Upper lobe of left lung (tissue), 6 donors: ENCODE measurements around the gene PRKACA. TPM values are rescaled to one million over a fixed set of nuclear protein-coding genes. Genes with fewer than 3 reads are reported as not detected.
A peak's percentile ranks its signal among the peaks of the same experiment; 100 is the strongest.

Experiments used
- ATAC-seq, 2 donors: fragments of 200-7000 bp; cut with Tn5 transposase; one replicate each; pipeline ENCODE4 v1.9.1; 2022; ENCODE audit warnings: mild to moderate bottlenecking in 2 of 2, moderate library complexity in 2 of 2; ENCODE audit not compliant: low FRiP score in 2 of 2
- DNase-seq, 2 donors: peaks; one replicate each; pipeline ENCODE4 v3.0.0-alpha.2; 2019 to 2020
- H3K27ac ChIP-seq, 4 donors: fragments of 200-600 bp; sonication (generic); one replicate each; pipeline ENCODE4 v1.5.1; 2016 to 2019
- H3K27me3 ChIP-seq, 4 donors: fragments of 200-600 bp; sonication (generic); one replicate each; pipeline ENCODE4 v1.5.1; 2017 to 2019
- H3K36me3 ChIP-seq, 4 donors: fragments of 200-600 bp; sonication (generic); one replicate each; pipeline ENCODE4 v1.5.1; 2016 to 2019
- H3K4me1 ChIP-seq, 4 donors: fragments of 200-600 bp; sonication (generic); one replicate each; pipeline ENCODE4 v1.5.1; 2018 to 2019
- H3K4me3 ChIP-seq, 4 donors: fragments of 200-600 bp; sonication (generic); one replicate each; pipeline ENCODE4 v1.5.1; 2017 to 2019; ENCODE audit warnings: mild to moderate bottlenecking in 2 of 4, moderate library complexity in 1 of 4
- H3K9me3 ChIP-seq, 4 donors: fragments of 200-600 bp; sonication (generic); one replicate each; pipeline ENCODE4 v1.5.1; 2018 to 2019
- CTCF ChIP-seq, 6 experiments: fragments of 450-650 bp in 4 of 6; fragments of 200-600 bp in 2 of 6; sonication (generic) in 2 of 6; IDR thresholded peaks; one replicate each; pipeline ENCODE4 v1.5.1; 2016 to 2019; ENCODE audit warnings: antibody characterized with exemption in 6 of 6
- EP300 ChIP-seq, 4 donors: sonication (generic); formaldehyde crosslinking; IDR thresholded peaks; one replicate each; pipeline ENCODE4 v1.5.1; 2017; ENCODE audit warnings: antibody characterized with exemption in 4 of 4, control low read depth in 2 of 4
- POLR2A ChIP-seq, 4 donors: fragments of 450-650 bp; IDR thresholded peaks; one replicate each; pipeline ENCODE4 v1.5.1; 2016 to 2017; ENCODE audit warnings: antibody characterized with exemption in 4 of 4, mild to moderate bottlenecking in 2 of 4
- POLR2AphosphoS5 ChIP-seq, 2 donors: sonication (generic); formaldehyde crosslinking; IDR thresholded peaks; one replicate each; pipeline ENCODE4 v1.5.1; 2017; ENCODE audit warnings: antibody characterized with exemption in 2 of 2
- WGBS, 2 donors: methylation state at CpG; one replicate each; pipeline ENCODE4 v1.1.5; 2017 to 2018; 5-methylcytosine and 5-hydroxymethylcytosine counted together
- total RNA-seq, 6 donors: library from RNA; depleted of rRNA in 4 of 6; stranded (reverse); fragments of >200 nt in 4 of 6; gene quantifications; one replicate each; pipeline versions ENCODE4 v1.1.0 to v1.2.1, GENCODE V29; 2016 to 2021
- donor health status: DM: no; HTN: no; CAD: no; lungs with moderate emphysema.
- donor health status: DM: no; HTN: yes; CAD: no; lungs with severe emphysema.

The PRKACA gene
- total RNA-seq, 6 donors from 2014 or later: 24.1 to 107 (median 51.7) TPM

- DNase-seq (no peak), ATAC-seq (no peak)
- no peak for TF ChIP-seq POLR2AphosphoS5 (IDR thresholded peaks at IDR 0.05)
- TF ChIP-seq EP300 (IDR thresholded peaks at IDR 0.05): no peak
- no peak for TF ChIP-seq POLR2A (IDR thresholded peaks at IDR 0.05)
- TF ChIP-seq CTCF (IDR thresholded peaks at IDR 0.05): no peak
- Histone ChIP-seq H3K9me3 (no peaks in the 10 kb centered on the region), H3K4me1 (peaks cover 17 to 22% (median 21%) of the 10 kb centered on the region in 4 donors), H3K4me3 (no peak overlapping the region), H3K27me3 (no peaks in the 10 kb centered on the region), H3K36me3 (no peaks in the 10 kb centered on the region), H3K27ac (no peak overlapping the region)
- 92 to 99% methylated on average over 6 of the region's 6 CpGs for WGBS, 2 donors
Observed at GRCh38 chr19:14122924-14123323, 5.4 kb upstream of the PRKACA start.

- TF ChIP-seq EP300 (IDR thresholded peaks at IDR 0.05) (no peak), POLR2AphosphoS5 (IDR thresholded peaks at IDR 0.05) (no peak), POLR2A (IDR thresholded peaks at IDR 0.05) (no peak), CTCF (IDR thresholded peaks at IDR 0.05) (no peak)
- Histone ChIP-seq H3K4me1 (peaks cover 31 to 37% (median 34%) of the 10 kb centered on the region in 4 donors), H3K9me3 (no peaks in the 10 kb centered on the region), H3K36me3 (no peaks in the 10 kb centered on the region), H3K4me3 (no peak overlapping the region), H3K27me3 (no peaks in the 10 kb centered on the region), H3K27ac (peak overlapping the region in 3 of 4 donors; percentile 95 to 98 (median 98))
- WGBS, 2 donors: 94 to 100% methylated on average over 7 of the region's 7 CpGs
- DNase-seq (no peak), ATAC-seq (no peak)
Observed at GRCh38 chr19:14120497-14120780, 2.9 kb upstream of the PRKACA start.

- ATAC-seq (no peak), DNase-seq (no peak)
- peaks cover 36 to 43% (median 39%) of the 10 kb centered on the region in 4 donors for H3K4me1 ChIP-seq
- no peak overlapping the region for H3K4me3 ChIP-seq
- peak overlapping the region; percentile 95 to 98 (median 98) for H3K27ac ChIP-seq
- no peaks in the 10 kb centered on the region for H3K9me3 ChIP-seq
- WGBS, 2 donors: 89 to 91% methylated on average over 6 to 7 of the region's 7 CpGs
- H3K27me3 ChIP-seq: no peaks in the 10 kb centered on the region
- no peak for TF ChIP-seq EP300 (IDR thresholded peaks at IDR 0.05)
- no peak for TF ChIP-seq CTCF (IDR thresholded peaks at IDR 0.05)
- no peak for TF ChIP-seq POLR2A (IDR thresholded peaks at IDR 0.05)
- no peak for TF ChIP-seq POLR2AphosphoS5 (IDR thresholded peaks at IDR 0.05)
- no peaks in the 10 kb centered on the region for H3K36me3 ChIP-seq
Observed at GRCh38 chr19:14119644-14120496, 2.3 kb upstream of the PRKACA start.

GRCh38 chr19:14119146-14119545 lies 1.6 kb upstream of the PRKACA start:
- H3K4me3 ChIP-seq: peak overlapping the region in 3 of 4 donors; percentile 88 to 97 (median 92)

More at GRCh38 chr19:14119146-14119545, 1.6 kb upstream of the PRKACA start:
- ATAC-seq (no peak), DNase-seq (no peak)
- H3K4me1 ChIP-seq: peaks cover 41 to 50% (median 45%) of the 10 kb centered on the region in 4 donors
- H3K27me3 ChIP-seq: no peaks in the 10 kb centered on the region
- no peaks in the 10 kb centered on the region for H3K9me3 ChIP-seq
- WGBS, 2 donors: 52 to 53% methylated on average over 3 of the region's 3 CpGs
- H3K27ac ChIP-seq: peak overlapping the region; percentile 95 to 98 (median 98)
- no peak for TF ChIP-seq POLR2AphosphoS5 (IDR thresholded peaks at IDR 0.05)
- TF ChIP-seq POLR2A (IDR thresholded peaks at IDR 0.05): no peak
- TF ChIP-seq CTCF (IDR thresholded peaks at IDR 0.05): no peak
- H3K36me3 ChIP-seq: no peaks in the 10 kb centered on the region
